CD4-positive, alpha-beta T cell treated with Interleukin-15 for 1 hour (primary cell): ENCODE measurements around the gene NUF2.
"Not testable (repeated sequence)": the region's sequence is repeated elsewhere in the genome, so short reads cannot be mapped to it uniquely, and the experiment has no call there.

ENCODE experiments used
- DNase-seq: peaks from one replicate; pipeline ENCODE4 v3.0.0-alpha.2; 2020

The NUF2 gene

GRCh38 chr1:163337631-163338030, 15.9 kb downstream of the NUF2 start:
- no peak for DNase-seq

- DNase-seq, result no peak
These were observed 24.6 kb downstream of the NUF2 start for GRCh38 chr1:163346326-163346870.

GRCh38 chr1:163347106-163347505, 25.4 kb downstream of the NUF2 start:
- DNase-seq, result no peak

GRCh38 chr1:163351912-163352311, 30.2 kb downstream of the NUF2 start:
- no peak for DNase-seq

GRCh38 chr1:163357378-163357777, 35.6 kb downstream of the NUF2 start:
- no peak for DNase-seq

- DNase-seq, result not testable (repeated sequence)
These were observed 36.4 kb downstream of the NUF2 start for GRCh38 chr1:163358172-163358571.

- DNase-seq, result no peak
These were observed 39.6 kb downstream of the NUF2 start for GRCh38 chr1:163361123-163361934.

- no peak for DNase-seq
These were observed 43.4 kb downstream of the NUF2 start for GRCh38 chr1:163365186-163365585.

- DNase-seq, result no peak
These were observed 44.8 kb downstream of the NUF2 start for GRCh38 chr1:163366555-163366954.

GRCh38 chr1:163367721-163368120, 46.0 kb downstream of the NUF2 start:
- no peak for DNase-seq

- no peak for DNase-seq
These were observed 50.8 kb downstream of the NUF2 start for GRCh38 chr1:163372576-163372975.

- no peak for DNase-seq
These were observed 56.8 kb downstream of the NUF2 start for GRCh38 chr1:163378554-163378953.

GRCh38 chr1:163379801-163380200, 58.0 kb downstream of the NUF2 start:
- DNase-seq, result no peak

- DNase-seq, result no peak
These were observed 59.9 kb downstream of the NUF2 start for GRCh38 chr1:163381487-163382184.

GRCh38 chr1:163382395-163382794, 60.6 kb downstream of the NUF2 start:
- no peak for DNase-seq

- no peak for DNase-seq
These were observed 65.4 kb downstream of the NUF2 start for GRCh38 chr1:163387146-163387545.

GRCh38 chr1:163388970-163389369, 67.2 kb downstream of the NUF2 start:
- no peak for DNase-seq

GRCh38 chr1:163395790-163396189, 74.0 kb downstream of the NUF2 start:
- no peak for DNase-seq

GRCh38 chr1:163397451-163398200, 75.9 kb downstream of the NUF2 start:
- no peak for DNase-seq

- DNase-seq, result no peak
These were observed 77.2 kb downstream of the NUF2 start for GRCh38 chr1:163399001-163399400.

- DNase-seq, result no peak
These were observed 78.3 kb downstream of the NUF2 start for GRCh38 chr1:163399976-163400601.

- no peak for DNase-seq
These were observed 79.5 kb downstream of the NUF2 start for GRCh38 chr1:163401211-163401610.
